HL-60 (cell line): ENCODE data around the gene AHRR.

Source experiments
- DNase-seq, 2 experiments: peaks; one replicate each; pipeline ENCODE4 v3.0.0-alpha.2; 2010 to 2020; ENCODE audit warnings: low read depth in 1 of 2, low spot score in 1 of 2
- H3K27ac ChIP-seq: fragments of 250-450 bp; sonication (Bioruptor Pico); replicated peaks from 2 replicates; pipeline ENCODE4 v1.5.1; 2020; ENCODE audit warnings: mild to moderate bottlenecking, moderate library complexity
- H3K27me3 ChIP-seq: fragments of 250-450 bp; sonication (Bioruptor Pico); 2 replicates; pipeline ENCODE4 v1.5.1; 2021; ENCODE audit warnings: mild to moderate bottlenecking, moderate library complexity; ENCODE audit not compliant: insufficient read depth, poor library complexity, severe bottlenecking
- H3K4me3 ChIP-seq: replicated peaks from 2 replicates; pipeline ENCODE4 v1.5.1; 2011; ENCODE audit warnings: mild to moderate bottlenecking, control low read depth, low read length; ENCODE audit not compliant: insufficient read depth
- GABPA ChIP-seq: IDR thresholded peaks from 2 replicates; pipeline ENCODE4 v1.6.1; 2012; ENCODE audit warnings: low read depth
- POLR2AphosphoS5 ChIP-seq: IDR thresholded peaks from 2 replicates; pipeline ENCODE4 v1.6.1; 2012; ENCODE audit warnings: low read depth
- SPI1 ChIP-seq: IDR thresholded peaks from 2 replicates; pipeline ENCODE4 v1.6.1; 2012; ENCODE audit warnings: low read depth, mild to moderate bottlenecking, borderline replicate concordance
- TF ChIP-seq, protein P1 (sequence below): IDR thresholded peaks from 2 replicates; pipeline ENCODE4 v1.6.1; 2012; ENCODE audit warnings: low read depth; ENCODE audit not compliant: insufficient replicate concordance
- TF ChIP-seq, protein P2 (sequence below): IDR thresholded peaks from one replicate; pipeline ENCODE4 v1.5.1; 2011; ENCODE audit warnings: low read length, control low read depth, inconsistent platforms; ENCODE audit not compliant: insufficient read depth

The AHRR gene

DNA sequence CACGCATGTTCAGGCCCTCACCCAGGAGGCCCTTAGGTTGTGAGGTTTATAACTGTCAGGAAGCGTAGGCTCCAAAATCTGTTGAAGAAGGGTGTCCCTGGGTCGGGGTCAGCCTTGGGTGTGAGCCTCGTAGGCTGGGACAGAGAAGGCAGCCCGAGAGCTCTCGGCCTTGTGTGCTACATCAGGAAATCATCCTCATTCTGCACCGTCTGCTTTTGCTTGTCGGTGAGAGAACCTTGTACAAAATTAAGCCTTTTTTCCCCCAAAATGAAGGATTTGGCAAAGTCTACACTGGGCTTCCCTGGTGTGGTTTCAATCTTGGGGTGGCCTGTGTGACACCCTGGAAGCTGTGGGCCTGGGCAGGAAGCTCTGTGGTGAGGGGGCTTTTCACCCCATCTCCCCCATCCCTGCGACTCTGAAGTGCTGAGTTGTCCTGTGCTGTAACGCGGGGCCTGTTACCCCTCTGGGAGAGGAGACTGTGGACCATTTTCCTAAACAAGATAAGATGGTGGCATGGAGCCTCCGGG lies 55.3 kb downstream of the AHRR start:
- Histone ChIP-seq H3K27ac (no peak overlapping the region; the same call in 1 of the 2 replicates), H3K27me3 (no peaks in the 10 kb centered on the region), H3K4me3 (no peak overlapping the region)
- TF ChIP-seq POLR2AphosphoS5 (no peak), GABPA (no peak), SPI1 (no peak)
- TF ChIP-seq, protein P1, sequence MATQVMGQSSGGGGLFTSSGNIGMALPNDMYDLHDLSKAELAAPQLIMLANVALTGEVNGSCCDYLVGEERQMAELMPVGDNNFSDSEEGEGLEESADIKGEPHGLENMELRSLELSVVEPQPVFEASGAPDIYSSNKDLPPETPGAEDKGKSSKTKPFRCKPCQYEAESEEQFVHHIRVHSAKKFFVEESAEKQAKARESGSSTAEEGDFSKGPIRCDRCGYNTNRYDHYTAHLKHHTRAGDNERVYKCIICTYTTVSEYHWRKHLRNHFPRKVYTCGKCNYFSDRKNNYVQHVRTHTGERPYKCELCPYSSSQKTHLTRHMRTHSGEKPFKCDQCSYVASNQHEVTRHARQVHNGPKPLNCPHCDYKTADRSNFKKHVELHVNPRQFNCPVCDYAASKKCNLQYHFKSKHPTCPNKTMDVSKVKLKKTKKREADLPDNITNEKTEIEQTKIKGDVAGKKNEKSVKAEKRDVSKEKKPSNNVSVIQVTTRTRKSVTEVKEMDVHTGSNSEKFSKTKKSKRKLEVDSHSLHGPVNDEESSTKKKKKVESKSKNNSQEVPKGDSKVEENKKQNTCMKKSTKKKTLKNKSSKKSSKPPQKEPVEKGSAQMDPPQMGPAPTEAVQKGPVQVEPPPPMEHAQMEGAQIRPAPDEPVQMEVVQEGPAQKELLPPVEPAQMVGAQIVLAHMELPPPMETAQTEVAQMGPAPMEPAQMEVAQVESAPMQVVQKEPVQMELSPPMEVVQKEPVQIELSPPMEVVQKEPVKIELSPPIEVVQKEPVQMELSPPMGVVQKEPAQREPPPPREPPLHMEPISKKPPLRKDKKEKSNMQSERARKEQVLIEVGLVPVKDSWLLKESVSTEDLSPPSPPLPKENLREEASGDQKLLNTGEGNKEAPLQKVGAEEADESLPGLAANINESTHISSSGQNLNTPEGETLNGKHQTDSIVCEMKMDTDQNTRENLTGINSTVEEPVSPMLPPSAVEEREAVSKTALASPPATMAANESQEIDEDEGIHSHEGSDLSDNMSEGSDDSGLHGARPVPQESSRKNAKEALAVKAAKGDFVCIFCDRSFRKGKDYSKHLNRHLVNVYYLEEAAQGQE = no peak
- TF ChIP-seq, protein P2, sequence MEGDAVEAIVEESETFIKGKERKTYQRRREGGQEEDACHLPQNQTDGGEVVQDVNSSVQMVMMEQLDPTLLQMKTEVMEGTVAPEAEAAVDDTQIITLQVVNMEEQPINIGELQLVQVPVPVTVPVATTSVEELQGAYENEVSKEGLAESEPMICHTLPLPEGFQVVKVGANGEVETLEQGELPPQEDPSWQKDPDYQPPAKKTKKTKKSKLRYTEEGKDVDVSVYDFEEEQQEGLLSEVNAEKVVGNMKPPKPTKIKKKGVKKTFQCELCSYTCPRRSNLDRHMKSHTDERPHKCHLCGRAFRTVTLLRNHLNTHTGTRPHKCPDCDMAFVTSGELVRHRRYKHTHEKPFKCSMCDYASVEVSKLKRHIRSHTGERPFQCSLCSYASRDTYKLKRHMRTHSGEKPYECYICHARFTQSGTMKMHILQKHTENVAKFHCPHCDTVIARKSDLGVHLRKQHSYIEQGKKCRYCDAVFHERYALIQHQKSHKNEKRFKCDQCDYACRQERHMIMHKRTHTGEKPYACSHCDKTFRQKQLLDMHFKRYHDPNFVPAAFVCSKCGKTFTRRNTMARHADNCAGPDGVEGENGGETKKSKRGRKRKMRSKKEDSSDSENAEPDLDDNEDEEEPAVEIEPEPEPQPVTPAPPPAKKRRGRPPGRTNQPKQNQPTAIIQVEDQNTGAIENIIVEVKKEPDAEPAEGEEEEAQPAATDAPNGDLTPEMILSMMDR = no peak
- DNase-seq = peak in 1 of 2 experiments; percentile 1

DNA sequence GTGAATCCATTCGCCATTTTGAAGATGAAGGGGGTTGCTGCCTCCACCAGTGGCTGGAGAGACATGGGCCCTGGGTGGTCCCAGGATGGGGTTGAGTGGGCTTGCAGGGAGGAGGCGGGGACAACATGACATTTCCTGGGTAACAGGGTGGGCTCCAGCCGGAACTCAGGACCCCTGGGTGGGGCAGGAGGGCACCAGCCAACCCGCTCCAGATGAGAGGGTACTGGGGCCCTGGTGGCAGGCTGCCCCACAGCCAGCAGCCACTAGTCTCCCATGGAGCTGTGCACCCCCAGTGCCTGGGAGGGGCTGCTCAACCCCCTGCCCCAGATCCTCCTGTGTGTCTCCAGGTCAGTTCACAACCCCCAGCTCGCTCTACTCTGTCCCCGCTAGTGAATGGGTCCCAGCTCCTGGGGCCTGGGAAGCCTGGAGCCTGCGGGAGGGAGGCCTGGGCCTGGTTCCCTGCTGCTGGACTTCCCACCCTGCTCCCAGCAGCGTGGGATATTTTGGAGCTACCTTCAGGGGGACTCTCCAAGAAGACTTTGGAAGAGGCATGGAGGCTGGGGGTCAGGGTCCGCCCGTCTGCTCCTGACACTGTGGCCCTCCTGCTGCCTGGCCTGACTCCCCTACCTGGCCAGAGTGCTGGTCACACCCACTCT lies 55.9 kb downstream of the AHRR start:
- TF ChIP-seq GABPA (no peak), SPI1 (no peak), POLR2AphosphoS5 (no peak)
- TF ChIP-seq, protein P1 = no peak
- TF ChIP-seq, protein P2 = no peak
- DNase-seq = no peak
- Histone ChIP-seq H3K4me3 (no peak overlapping the region), H3K27ac (peak overlapping the region; percentile 31), H3K27me3 (no peaks in the 10 kb centered on the region)

DNA sequence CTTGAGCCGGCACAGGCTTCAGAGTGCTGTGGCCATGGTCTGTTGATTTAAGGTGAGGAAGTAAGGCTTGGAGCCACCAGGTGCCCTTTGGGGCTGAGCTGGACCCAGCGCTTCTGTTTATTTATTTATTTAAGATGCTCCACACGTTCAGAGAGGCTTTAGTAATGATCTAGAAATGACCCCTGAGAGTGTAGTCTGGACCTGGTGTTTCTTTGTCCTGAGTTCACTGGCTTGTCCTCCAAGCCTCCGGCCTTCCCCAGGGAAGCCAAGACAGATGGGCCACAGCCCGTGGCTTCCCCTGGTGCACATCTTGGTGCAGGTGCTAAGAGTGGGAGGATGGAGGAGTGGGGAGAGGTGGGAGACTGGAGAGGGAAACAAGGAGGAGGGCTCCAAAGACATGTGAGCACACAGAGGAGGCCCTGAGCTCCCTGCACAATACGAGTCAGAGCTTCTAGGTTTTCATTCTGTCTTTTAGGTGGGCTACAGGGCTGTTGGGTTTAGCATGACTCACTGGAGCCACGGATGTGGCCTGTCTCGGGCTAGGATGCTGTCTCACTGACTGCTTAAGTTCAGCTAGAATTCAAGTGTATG lies 56.9 kb downstream of the AHRR start:
- TF ChIP-seq, protein P2 = no peak
- no peak for TF ChIP-seq GABPA
- TF ChIP-seq, protein P1 = no peak
- TF ChIP-seq POLR2AphosphoS5 = no peak
- no peak for TF ChIP-seq SPI1
- H3K27ac ChIP-seq = peak overlapping the region; percentile 25
- peak in 1 of 2 experiments; percentile 0 for DNase-seq
- H3K27me3 ChIP-seq = no peaks in the 10 kb centered on the region
- no peak overlapping the region for H3K4me3 ChIP-seq
